Hematopoietic multipotent progenitor cell treated with erythropoietin and hydrocortisone succinate and interleukin-3 and kit ligand, for 6 days (in vitro differentiated cells): ENCODE measurements around the gene HPX.

Source experiments
- DNase-seq: peaks from one replicate; pipeline ENCODE4 v3.0.0-alpha.2; 2015

Gene HPX, protein sequence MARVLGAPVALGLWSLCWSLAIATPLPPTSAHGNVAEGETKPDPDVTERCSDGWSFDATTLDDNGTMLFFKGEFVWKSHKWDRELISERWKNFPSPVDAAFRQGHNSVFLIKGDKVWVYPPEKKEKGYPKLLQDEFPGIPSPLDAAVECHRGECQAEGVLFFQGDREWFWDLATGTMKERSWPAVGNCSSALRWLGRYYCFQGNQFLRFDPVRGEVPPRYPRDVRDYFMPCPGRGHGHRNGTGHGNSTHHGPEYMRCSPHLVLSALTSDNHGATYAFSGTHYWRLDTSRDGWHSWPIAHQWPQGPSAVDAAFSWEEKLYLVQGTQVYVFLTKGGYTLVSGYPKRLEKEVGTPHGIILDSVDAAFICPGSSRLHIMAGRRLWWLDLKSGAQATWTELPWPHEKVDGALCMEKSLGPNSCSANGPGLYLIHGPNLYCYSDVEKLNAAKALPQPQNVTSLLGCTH

DNA sequence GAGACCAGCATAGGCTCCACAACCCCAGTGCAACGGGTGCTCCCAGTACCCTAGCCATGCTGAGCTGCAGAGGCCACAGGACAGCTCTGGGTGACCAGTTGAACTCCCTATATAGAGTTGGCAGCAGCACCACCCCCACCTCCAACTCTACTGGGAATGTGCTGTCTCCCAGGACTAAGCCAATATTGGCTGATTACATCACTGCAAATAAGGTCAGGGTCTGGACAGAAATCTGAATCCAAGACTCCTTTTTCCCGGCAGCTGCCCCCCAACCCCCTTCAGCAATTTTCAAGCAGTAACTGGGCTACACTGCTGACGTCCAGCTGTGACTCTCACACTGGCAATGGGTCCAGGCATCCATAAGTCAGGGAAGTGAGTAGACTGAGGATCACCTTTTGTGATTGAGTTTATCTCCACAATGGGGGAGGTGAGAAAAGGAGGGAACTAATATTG, at the start of gene HPX:
Gene HPX (minus strand): TSS at position 82 of the 453 bp plus-strand sequence. CDS start 24 bp downstream, at position 58.
- no peak for DNase-seq

DNA sequence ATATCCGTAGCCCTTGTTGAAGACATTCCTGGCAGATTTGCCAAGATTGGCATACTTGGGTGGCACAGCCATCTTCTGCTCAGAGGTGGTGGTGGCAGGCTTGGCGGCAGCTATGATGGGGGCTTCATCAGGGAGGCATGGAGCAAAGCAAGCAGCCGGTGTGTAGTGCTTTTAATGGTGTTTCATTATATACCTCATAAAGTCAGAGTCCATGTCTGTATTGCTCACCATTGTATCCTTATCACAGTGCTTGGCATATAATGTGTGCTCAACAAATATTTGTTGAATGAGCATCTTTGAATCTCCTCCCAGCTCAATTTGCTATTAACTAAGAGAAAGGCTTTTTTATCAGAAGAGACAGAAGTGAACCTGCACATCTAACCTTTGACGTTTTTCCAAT, 48.5 kb upstream of the HPX start:
- DNase-seq: no peak

DNA sequence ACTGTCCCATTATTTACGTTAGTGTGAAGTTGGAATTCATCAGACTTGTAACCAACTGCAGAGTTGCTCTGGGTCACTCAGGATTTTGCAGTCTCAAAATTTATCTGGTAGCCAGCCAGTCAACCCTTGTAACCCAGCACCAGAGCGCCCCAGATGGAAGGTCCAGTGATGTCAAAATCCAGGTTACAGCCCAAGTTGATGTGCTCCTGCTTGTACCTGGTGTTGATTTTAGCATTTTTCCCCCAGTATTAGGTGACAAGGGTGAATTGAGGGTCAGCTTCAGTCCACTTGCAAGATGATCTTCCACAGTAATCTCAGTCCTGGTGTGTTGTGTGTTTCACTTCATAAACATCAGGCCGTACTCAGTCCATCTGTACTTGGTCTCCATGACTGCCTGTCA, 48.0 kb upstream of the HPX start:
- DNase-seq: no peak

DNA sequence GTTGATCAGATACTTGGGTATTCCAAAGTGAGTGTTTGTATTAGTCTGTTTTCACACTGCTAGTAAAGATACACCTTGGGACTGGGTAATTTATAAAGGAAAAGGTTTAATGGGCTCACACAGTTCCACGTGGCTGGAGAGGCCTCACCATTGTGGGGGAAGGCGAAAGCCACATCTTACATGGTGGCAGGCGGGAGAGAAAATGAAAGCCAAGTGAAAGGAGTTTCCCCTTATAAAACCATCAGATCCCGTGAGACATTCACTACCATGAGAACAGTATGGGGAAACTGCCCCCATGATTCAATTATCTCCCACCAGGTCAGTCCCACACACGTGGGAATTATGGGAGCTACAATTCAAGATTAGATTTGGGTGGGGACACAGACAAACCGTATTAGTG, 47.6 kb upstream of the HPX start:
- no peak for DNase-seq

DNA sequence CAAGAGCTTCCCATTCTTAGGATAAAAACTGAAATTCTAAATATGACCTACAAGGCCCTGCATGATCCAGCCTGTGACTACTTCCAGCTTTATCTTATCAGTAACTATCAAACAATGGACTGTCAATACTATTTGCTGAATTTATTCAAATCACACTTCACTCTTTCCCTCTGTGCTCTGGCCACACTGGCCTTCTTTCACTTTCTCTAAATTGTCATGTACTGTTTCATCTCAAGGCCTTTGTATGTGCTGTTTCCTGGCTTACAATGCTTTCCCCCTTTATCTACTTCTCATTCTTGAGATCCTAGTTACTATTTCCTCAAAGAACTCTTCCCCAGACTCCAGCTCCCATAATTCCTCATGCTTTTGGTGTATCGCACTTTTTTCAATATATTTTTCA, 46.2 kb upstream of the HPX start:
- DNase-seq: no peak

DNA sequence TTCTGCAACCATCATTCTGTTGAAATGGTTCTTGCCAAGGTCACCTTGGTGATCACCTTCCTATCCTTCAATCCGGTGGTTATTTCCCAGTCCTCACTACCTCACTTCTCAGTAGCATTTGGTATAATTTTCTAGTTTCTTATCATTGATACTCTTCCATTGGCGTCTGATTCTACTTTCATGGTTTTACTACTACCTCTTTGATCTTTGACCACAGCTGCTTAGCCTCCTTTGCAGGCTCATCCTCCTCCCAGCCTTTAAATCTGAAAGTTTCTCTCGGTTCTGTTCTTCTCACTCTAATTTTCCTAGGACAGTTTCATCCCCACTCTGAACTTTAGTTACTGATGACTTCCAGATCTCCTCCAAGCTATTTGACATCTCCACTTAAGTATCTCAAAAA, 45.5 kb upstream of the HPX start:
- no peak for DNase-seq

DNA sequence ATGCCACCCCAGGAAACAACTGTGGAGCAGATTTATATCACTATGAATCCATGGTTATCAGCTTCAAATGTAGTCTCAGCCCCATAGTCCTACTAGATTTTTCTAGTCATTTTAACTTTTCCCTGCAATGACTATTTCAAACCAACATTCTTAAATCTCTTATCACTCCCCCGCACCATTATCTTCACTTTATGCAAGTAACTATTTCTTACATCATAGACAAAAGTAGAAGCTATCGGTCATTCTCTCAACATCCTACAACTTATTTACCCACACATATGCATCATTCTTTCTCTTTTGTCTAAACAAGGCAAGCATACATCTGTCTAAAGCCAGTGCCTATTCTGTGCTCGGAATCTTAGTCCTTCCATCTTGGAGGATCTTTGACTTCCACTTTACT, 44.9 kb upstream of the HPX start:
- no peak for DNase-seq

DNA sequence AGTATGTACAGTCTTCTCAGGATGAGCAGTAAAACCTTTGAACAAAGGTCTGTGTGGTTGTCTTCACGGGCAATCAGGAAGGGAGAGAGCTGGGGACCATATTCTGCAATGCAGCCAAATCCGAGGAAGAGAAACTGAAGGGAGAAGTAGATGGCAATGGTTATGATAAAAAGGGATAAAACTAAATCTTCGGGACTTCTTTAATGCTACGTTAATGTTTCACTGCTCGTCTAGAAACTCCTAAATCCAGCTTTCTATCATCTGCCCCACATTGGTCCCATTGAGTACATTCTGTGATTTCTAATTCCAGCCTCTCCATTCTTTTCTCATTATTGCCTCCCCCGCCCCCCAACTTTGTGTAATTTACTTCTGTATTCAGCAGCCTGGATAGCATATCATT, 42.2 kb upstream of the HPX start:
- no peak for DNase-seq

DNA sequence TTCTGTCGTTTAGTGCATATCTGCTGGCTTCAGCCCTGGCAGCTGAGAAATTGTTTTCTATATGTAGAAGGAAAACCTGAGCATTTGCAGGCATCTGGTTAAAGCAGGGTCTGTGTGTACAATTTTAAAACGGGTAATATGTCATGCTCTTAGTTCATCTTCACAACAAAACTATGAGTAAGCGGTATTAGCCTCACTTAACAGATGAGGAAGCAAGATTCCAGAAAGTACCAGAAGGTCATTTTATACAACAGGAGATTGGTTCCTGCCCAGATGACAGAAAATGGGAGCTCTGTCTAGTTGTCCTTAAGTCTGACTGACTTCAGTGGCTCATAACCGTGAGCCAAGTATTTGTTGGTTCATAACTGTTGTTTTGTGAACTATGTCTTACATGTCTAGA, 41.7 kb upstream of the HPX start:
- DNase-seq: no peak

DNA sequence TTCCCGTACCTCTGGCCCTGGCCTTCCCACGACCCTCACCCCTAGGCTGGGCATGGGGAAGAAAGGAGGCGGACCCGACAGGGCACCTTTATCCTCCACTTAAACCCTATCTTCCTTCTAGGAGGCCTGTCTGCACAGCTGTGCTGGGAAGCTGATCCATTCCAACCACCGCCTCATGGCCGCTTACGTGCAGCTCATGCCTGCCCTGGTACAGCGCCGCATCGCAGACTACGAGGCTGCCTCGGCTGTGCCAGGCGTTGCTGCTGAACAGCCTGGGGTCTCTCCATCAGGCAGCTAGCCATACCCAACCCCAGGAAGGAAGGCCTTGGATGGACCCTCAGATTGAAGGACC, 41.1 kb upstream of the HPX start:
- peak; percentile 18 for DNase-seq

DNA sequence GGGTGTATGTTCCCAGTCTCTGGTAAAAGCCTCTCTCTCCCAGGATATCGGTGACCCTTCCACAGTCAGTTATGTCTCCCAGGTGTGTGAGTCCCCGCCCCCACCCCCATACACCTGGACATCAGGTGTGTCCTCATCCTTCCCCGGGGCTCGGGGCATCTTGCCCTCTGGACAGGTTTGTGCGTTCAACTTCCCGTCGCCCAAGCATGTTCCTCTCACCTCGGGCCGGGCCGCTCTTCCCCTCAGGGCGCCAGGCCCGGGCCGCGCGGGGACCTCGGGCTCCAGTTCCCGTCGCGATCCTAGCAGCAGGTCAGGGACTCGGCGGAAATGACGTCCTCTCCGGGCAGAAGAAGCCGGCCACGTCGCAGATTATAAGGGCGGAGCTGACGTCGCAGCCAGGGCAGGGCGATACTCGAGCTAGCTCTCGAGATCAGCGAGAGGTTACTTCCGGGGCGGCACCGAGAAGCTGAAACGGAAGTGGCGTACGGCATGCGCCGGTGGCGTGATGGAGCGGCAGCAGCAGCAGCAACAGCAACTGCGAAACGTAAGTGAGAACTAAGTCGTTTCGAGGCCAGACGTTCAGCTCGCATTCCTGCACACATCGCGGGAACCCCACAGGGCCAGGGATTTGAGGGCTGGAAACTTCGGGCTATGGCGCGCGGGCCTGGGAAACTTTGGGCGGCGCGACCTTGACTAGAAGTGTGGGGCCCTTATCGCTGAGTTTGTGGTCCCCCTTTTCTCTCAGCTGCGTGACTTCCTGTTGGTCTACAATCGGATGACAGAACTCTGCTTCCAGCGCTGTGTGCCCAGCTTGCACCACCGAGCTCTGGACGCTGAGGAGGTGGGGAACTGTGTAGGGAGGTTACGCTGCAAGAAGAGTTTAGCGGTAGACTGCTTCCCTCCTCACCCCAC, 40.5 kb upstream of the HPX start, which contains the start of the genes ARFIP2 and TIMM10B:
Gene ARFIP2 (minus strand): TSS at position 320 of the 912 bp plus-strand sequence. CDS start 910 bp downstream, outside the sequence.
Gene TIMM10B (plus strand): TSS at position 490 of the 912 bp plus-strand sequence. CDS start 16 bp downstream, at position 506.
- peak; percentile 99 for DNase-seq

DNA sequence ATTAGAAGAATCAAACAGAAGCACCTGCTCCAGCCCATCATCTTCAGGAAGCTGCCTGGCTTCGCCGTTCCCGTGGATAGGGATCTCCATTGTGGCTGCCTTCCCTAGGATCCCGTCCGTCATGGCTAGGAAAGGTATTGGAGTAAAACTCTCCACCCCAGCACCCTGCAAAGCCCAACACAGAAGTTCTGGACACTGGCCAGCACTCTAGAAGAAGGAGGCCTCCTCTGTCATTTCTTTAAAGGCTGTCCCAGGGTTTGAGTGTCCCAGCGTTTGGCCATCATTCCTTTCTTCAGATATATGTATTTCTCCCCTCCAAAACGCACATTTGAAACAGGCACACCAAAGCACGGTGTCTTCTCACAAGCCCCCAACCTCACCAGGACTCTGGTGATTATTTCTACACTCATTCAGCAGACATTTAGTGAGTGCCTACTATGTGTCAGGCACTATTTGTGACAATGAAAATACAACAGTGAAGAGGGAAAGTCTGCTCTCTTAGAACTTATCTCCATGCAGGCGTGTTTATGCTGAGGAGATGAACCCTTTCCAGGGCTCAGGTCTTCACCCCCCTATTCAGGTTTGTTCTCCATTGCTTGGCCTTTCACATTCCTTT, 39.6 kb upstream of the HPX start:
- DNase-seq: peak; percentile 23

DNA sequence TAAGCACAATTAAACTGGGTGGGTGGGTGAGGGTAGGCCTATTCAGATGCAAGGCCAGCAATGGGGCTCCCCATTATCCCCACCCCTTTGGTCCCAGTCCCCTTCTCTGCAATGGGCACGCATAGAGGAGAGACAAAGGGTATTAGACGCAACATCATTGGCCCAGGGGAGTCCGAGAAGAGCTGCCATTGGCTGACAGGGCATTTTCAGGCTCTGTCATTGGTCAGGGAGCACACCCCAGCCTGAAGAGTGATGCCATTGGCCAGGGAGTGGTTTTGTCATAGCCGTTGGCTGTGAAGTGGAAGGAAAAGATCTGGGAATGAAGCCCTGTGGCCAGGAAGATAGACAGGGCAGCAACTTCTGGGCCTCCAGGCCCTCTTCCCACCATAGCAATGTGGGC, 35.8 kb upstream of the HPX start:
- no peak for DNase-seq

DNA sequence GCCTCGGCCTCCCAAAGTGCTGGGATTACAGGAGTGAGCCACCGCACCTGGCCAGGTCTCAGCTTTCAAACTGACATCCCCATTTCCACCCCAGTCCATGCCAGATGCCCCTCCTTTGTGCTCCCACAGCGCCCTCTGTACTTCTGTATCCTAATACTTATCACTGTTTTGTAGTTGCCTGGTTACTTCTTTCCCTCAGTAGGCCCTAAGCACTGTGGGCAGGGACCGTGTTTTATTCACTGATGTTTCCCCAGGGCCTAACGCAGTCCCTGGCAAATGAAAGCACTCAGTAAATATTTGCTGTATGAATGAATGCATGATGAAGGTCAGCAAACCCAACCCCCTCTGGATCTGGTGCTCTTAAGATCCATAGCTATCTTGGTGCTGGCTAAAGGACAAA, 35.1 kb upstream of the HPX start:
- peak; percentile 30 for DNase-seq

DNA sequence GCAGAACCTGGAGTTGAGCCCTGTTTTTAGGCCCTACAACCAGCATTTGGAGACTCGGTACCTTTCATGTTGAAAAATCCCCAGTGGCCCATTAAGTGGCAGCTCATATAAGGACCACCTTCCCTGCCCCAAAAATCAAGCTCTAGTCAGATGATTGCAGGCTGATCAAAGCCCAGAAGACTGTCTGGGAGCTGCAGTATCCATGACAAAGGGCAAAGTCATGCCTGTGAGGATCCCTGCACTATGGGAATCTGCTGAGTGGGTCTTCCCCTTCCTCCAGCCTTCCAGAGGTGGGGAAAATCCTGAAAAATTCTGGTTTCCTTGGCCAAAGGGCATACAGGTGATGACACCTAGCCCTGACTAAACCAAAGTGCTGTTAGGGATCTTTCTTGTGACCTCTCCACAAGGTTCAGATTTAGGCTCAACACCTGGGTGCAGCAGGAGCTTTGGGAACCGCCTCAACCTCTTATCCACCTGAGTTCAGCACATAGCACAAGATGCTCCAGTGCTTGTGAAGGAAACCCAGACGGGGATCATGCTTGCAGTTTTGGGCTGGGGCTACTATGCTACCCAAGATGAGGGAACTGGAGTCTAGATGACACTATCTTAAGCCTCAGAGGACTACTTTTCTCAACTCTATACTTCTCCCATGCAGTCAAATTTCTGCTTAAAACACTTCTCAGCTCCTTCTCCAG, 34.2 kb upstream of the HPX start:
- DNase-seq: peak; percentile 21

DNA sequence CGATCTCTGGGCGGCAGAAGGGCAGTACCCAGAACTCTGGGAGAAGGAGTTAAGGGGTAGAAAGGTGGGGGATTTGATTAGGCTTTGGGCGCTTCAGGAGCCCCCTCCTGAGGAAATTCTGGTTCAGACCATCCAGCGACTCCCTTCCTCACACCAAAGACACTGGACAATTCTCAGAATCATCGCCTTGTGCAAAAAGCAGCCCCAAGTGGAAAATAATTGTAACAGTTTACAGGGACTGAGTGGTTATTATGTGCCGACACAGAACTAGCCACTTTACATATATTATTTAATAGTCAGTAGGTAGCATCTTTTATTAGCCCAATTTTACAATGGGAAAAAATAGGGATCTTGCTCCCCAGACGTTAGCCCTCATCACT, 33.6 kb upstream of the HPX start:
- no peak for DNase-seq

DNA sequence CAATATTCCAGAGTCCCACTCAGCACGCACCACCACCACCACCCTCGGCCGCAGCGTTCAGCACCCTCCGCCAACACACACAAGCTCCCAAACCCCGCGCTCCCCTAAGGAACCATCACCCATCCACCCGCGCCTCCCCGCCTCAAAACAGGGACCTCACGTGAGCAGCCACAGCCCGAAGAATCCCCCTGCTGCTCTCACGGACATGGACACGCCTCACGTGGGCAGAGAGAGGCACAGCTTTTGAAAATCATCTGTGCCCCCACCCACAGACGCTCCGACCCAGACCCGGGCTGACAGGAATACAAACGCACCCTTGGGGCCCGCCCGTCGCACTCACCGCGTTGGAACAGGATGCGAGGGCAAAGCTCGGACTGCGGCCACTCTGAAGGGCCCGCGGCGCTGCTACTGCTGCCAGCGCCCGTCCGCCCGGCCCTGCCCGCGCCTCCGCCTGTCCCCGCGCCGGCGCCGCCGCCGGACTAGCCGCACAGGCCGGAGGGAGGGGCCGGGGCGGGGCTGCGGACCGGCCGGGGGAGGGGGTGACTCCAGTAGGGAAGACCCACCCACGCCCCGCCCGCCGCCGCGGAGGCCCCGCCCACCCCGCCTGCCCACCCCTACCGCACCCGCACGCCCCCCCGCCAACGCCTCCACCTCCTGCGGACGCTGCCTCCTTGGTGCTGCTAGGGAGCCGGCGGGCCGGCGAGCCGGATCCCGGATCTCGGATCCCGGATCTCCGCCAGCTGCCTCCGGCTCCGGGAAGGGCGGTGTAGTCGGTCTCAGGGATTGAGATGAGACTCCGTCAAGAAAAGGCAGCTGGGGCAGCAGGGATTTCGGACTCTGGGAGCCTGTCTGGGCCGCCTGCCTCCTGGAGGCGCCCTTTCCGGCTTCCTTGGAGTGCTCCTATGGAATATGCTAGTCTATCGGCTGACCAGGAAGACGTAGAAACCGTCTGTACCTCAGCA, 32.9 kb upstream of the HPX start, which contains the start of gene TRIM3:
Gene TRIM3 (minus strand): TSS at position 491 of the 962 bp plus-strand sequence. CDS start 8,246 bp downstream, outside the sequence.
- peak; percentile 83 for DNase-seq

DNA sequence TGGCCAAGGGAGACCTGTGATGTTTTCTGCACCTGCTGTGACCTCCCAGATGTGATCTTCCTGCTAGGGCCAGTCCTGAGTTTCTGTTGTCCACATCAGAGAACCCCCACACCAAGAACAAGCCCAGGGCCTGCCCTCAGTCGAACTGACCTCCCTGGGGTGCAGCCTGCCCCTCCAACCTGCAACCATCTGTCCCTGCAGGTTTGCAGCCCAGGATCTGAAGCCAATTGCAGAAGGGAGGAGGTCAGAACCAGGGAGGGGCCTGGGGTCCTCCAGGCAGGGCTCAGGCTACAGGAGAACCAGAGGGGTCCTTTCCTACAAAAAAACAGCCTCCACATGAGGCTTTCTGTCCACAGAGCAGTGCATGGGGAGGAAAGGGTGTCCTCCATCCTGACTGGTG, 32.1 kb upstream of the HPX start:
- DNase-seq: no peak

DNA sequence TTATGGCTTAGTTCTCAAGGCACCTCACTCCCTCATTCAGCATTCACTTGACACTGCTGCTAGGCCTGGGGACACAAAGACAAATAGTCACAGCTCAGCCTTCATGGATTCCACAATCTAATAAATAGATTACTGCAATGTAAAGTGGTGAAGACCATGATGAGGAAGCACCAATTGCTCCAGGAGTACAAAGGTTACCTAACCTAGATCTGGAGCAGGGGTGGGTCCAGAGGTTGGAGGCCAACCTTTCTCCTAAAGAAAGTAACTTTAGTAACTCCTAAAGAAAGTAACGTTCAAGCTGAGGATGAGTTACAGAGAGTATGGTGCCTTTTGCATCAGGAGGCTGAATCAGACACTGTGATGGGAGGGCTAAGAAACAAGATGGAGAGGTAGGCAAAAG, 28.8 kb upstream of the HPX start:
- no peak for DNase-seq

DNA sequence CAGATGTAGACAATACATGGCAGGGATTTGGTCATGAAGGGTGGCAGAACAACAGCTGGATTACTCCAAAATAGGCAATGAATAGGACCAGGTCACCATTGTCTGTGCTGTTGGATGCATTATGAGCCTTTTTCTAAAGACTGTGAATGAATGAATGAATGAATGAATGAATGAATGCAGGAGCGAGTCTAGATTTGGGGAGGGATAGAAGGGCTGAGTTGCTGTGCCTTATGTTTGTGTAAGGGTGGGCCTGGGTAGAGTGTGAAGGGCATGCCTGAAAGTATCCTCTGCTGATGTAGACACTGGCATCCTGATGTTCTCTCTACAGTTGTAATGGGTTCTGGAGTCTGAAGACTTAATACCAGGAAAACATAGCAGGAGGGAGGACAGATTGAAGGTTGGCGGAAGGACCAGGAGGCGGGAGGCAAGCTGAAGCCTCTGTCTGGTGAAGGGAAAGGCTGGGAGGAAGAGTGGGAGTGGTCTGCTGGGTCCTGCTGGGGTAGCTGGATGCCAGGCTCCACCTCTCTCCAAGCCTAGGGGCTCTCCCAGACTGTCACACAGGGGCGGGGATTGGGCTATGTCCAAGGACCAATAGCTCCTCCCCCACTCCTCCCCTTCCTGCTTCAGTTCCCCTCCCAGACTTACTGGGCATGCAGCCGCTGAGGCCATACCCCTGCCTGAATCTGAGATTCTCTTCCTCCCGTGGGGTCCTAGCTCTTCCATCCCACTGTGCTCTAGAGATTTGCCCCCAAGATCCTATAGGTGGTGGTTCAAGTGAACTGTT, 28.1 kb upstream of the HPX start:
- peak; percentile 85 for DNase-seq
